Choroid plexus epithelial cell (primary cell): ENCODE data around the gene VPS4A.
"Not testable (repeated sequence)": the region's sequence is repeated elsewhere in the genome, so short reads cannot be mapped to it uniquely, and the experiment has no call there.

Source experiments
- DNase-seq: peaks from one replicate; pipeline ENCODE4 v3.0.0-alpha.2; 2010; ENCODE audit warnings: low read depth
- H3K4me3 ChIP-seq: 2 replicates; pipeline ENCODE4 v1.5.1; 2011; ENCODE audit warnings: low read depth, mild to moderate bottlenecking, control low read depth, low read length, moderate library complexity
- TF ChIP-seq, protein P1 (sequence below): conservative IDR thresholded peaks from 2 replicates; pipeline ENCODE4 v1.5.1; 2011; ENCODE audit warnings: low read depth, mild to moderate bottlenecking, control low read depth, inconsistent platforms, low read length, moderate library complexity

Gene VPS4A

DNA sequence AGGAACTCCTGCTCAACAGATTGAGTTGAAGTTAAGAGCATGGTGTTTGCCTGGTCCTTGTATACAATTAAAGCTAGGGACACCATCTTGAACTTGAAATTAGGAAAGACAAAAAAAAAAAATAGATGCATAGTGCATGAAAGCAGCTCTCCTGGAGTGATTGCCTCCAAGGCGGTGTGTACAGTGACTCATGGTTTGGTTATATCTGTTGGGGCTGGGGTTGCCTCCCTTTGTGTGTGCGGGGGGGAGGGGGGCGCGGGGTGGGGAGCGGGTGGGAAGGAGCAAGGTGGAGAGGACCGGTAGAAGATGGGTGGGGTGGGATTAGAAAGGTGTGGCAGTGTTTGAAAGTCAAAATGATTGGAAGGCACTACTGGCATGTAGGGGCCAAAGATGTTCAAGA is 37.1 kb downstream of the VPS4A start:
- TF ChIP-seq, protein P1, sequence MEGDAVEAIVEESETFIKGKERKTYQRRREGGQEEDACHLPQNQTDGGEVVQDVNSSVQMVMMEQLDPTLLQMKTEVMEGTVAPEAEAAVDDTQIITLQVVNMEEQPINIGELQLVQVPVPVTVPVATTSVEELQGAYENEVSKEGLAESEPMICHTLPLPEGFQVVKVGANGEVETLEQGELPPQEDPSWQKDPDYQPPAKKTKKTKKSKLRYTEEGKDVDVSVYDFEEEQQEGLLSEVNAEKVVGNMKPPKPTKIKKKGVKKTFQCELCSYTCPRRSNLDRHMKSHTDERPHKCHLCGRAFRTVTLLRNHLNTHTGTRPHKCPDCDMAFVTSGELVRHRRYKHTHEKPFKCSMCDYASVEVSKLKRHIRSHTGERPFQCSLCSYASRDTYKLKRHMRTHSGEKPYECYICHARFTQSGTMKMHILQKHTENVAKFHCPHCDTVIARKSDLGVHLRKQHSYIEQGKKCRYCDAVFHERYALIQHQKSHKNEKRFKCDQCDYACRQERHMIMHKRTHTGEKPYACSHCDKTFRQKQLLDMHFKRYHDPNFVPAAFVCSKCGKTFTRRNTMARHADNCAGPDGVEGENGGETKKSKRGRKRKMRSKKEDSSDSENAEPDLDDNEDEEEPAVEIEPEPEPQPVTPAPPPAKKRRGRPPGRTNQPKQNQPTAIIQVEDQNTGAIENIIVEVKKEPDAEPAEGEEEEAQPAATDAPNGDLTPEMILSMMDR: no peak
- no peak overlapping the region for H3K4me3 ChIP-seq
- no peak for DNase-seq

- H3K4me3 ChIP-seq: no peak overlapping the region
- TF ChIP-seq, protein P1: no peak
- no peak for DNase-seq
These were observed 38.4 kb downstream of the VPS4A start for GRCh38 chr16:69349536-69349935.

GRCh38 chr16:69350536-69351133 is 39.5 kb downstream of the VPS4A start:
- no peak overlapping the region for H3K4me3 ChIP-seq

GRCh38 chr16:69351309-69352027 is 40.3 kb downstream of the VPS4A start, which contains the start of gene TMED6:
TSS of gene TMED6 (minus strand) at chr16:69351786. CDS start at chr16:69351753, 33 bp downstream.
- H3K4me3 ChIP-seq: no peak within 1 kb of the TSS
- TF ChIP-seq, protein P1: no peak
- DNase-seq: no peak

More at GRCh38 chr16:69350536-69351133, 39.5 kb downstream of the VPS4A start:
- no peak for DNase-seq
- TF ChIP-seq, protein P1: no peak

GRCh38 chr16:69360070-69360469 is 48.9 kb downstream of the VPS4A start:
- H3K4me3 ChIP-seq, DNase-seq: not testable (repeated sequence)

DNA sequence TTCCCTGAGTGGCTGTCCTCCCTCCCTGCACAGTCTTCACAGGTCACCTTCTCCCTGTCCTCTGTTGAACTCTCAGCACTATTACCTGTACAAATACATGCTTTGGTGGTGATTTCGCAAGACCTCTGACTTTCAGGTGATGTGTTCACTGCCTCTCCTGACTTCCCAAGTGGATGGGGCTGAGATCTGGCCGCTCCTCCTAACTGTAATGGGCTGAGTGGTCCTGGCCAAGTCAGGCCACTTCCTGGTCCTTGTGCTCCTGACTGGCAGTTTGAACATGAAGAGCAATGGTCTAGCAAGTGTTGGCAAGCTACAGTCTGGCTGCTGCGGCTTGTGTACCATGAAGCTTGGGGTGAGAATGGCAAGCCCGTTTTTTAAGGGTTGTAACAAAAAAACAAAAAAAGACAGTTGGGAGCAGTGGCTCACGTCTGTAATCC is 52.1 kb downstream of the VPS4A start:
- TF ChIP-seq, protein P1: no peak
- DNase-seq: no peak
- H3K4me3 ChIP-seq: no peak overlapping the region

GRCh38 chr16:69364088-69364487 is 52.9 kb downstream of the VPS4A start:
- H3K4me3 ChIP-seq: no peak overlapping the region
- TF ChIP-seq, protein P1: no peak
- DNase-seq: no peak
